ENCODE measurements around the gene ZNF91.

Gene ZNF91

DNA sequence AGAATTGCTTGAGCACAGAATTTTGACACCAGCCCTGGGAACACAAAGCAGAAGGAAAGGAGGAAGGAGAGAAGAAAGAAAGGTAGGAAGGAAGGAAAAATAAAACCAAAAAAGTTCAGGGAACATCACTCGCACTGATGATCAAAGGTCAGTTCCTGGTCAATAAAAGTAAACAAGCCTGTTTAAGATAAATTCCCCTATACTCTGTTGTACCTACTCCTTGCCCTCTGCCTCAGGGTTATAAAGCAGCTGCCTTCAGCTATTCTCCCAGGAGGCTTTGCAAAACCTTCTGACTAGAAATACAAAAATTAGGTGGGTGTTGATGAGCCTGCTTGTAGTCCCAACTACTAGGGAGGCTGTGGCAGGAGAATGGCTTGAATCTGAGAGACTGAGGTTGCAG, 14.9 kb upstream of the ZNF91 start:
- Histone ChIP-seq H3K27me3 (ENCODE audit: control insufficient read depth, insufficient read depth, low read length) (no peaks in the 10 kb centered on the region), H3K36me3 (ENCODE audit: control insufficient read depth, insufficient read depth, low read length) (peaks cover 25% of the 10 kb centered on the region), H3K9ac (ENCODE audit: low read depth, low read length) (no peak overlapping the region), H3K9me3 (ENCODE audit: control insufficient read depth, insufficient read depth, low read length) (no peaks in the 10 kb centered on the region), H3K4me3 (ENCODE audit: low read depth, low read length) (no peak overlapping the region), H3K4me1 (ENCODE audit: control insufficient read depth, insufficient read depth, low read length) (peaks cover 4% of the 10 kb centered on the region; the same call in 1 of the 2 replicates), H3K27ac (ENCODE audit: low read depth, low read length) (no peak overlapping the region)

DNA sequence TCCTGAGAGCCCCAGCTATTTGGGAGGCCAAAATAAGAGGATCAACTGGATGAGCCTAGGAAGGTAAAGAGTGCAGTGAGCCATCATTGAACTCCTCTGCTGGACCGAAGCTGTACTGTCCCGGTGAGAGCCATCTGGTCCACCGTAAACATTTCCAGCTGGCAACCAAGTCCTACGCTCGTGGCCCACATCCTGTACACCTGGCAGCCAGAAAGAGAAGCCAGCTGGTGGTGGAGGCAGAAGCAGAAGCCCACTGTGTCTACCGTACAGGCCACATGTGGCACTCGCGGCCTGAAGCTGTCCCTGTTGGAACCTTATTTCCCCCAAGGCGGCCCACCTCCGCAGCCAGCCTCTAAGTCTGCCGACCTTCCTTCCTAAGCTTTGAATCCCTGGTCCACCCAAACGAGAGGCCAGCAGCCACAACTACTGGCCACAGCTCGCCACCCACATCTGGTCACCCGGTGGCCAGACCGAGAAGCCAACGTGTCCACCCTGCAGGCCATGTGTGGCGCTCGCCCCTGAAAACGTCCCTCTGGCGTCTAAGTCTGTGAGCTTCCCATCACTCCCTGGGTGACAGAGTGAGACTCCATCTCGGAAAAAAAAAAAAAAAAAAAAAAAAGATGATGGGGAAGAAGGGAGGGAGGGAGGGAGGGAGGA, 14.2 kb upstream of the ZNF91 start:
- H3K4me1 ChIP-seq (ENCODE audit: control insufficient read depth, insufficient read depth, low read length): peaks cover 1% of the 10 kb centered on the region; the same call in 1 of the 2 replicates
- H3K27me3 ChIP-seq (ENCODE audit: control insufficient read depth, insufficient read depth, low read length): no peaks in the 10 kb centered on the region
- no peak overlapping the region for H3K9ac ChIP-seq (ENCODE audit: low read depth, low read length)
- no peak overlapping the region for H3K4me3 ChIP-seq (ENCODE audit: low read depth, low read length)
- H3K36me3 ChIP-seq (ENCODE audit: control insufficient read depth, insufficient read depth, low read length): peaks cover 32% of the 10 kb centered on the region
- no peak overlapping the region for H3K27ac ChIP-seq (ENCODE audit: low read depth, low read length)
- no peaks in the 10 kb centered on the region for H3K9me3 ChIP-seq (ENCODE audit: control insufficient read depth, insufficient read depth, low read length)

DNA sequence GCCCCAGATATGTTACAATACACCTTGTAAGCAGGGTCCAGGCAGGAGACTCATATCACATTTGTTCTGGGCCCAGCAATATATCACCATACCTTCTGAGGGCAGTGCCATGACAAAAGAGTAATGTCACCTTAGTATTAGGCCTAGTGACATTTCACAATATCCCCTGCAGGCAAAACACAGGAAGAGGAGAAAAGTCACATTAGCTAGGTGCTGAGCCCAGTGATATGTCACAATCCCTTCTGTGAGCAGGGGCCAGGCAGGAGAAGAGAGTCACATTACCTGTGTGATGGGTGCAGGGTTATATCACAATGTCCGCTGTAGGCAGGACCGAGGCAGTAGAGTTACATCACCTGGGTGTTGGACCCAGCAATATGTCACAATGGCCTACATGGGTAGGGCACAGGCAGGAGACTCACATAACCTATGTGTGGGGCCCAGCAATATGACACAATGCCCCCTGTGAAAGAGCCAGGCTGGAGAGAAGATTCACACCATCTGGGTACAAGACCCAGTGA, 12.4 kb upstream of the ZNF91 start:
- H3K27me3 ChIP-seq (ENCODE audit: control insufficient read depth, insufficient read depth, low read length): no peaks in the 10 kb centered on the region
- H3K27ac ChIP-seq (ENCODE audit: low read depth, low read length): no peak overlapping the region
- H3K4me1 ChIP-seq (ENCODE audit: control insufficient read depth, insufficient read depth, low read length): no peaks in the 10 kb centered on the region
- no peak overlapping the region for H3K4me3 ChIP-seq (ENCODE audit: low read depth, low read length)
- no peak overlapping the region for H3K9ac ChIP-seq (ENCODE audit: low read depth, low read length)
- no peaks in the 10 kb centered on the region for H3K9me3 ChIP-seq (ENCODE audit: control insufficient read depth, insufficient read depth, low read length)
- H3K36me3 ChIP-seq (ENCODE audit: control insufficient read depth, insufficient read depth, low read length): peaks cover 50% of the 10 kb centered on the region

DNA sequence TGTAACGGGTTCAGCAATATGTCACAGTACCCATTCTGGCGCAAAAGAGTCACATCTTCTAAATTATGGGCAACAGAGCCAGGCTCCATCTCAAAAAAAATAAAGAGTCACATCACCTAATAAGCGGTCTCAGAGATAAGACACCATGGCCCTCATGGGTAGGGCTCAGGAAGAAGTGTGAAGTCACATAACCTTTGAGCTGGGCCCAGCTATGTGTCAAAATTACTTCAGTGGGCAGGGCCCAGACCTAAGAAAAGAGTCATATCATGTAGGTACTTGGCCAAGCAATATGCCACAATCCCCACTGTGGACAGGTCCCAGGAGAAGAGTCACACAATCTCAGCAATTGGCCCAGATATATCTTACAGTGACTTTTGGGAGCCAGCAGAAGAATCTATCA, 11.4 kb upstream of the ZNF91 start:
- Histone ChIP-seq H3K27me3 (ENCODE audit: control insufficient read depth, insufficient read depth, low read length) (no peaks in the 10 kb centered on the region), H3K27ac (ENCODE audit: low read depth, low read length) (no peak overlapping the region), H3K9me3 (ENCODE audit: control insufficient read depth, insufficient read depth, low read length) (no peaks in the 10 kb centered on the region), H3K4me3 (ENCODE audit: low read depth, low read length) (no peak overlapping the region), H3K9ac (ENCODE audit: low read depth, low read length) (no peak overlapping the region), H3K36me3 (ENCODE audit: control insufficient read depth, insufficient read depth, low read length) (peaks cover 60% of the 10 kb centered on the region), H3K4me1 (ENCODE audit: control insufficient read depth, insufficient read depth, low read length) (no peaks in the 10 kb centered on the region)

DNA sequence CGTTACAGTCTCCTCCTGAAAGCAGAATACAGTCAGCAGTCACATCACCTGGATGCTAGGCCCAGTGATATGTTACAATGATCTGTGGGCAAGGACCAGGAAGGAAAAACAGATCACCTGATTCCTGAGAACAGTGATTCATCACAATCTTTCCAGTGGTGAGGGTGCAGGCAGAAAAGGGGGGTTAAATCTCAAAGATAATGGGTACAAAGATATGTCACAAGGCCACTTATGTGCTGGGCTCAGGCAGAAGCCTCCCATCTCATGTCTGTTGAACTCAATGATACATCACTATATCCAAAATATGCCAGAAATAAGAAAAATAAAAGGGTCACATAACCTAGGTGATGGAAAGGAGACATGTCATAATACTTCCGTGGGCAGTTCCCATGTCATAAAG, 10.8 kb upstream of the ZNF91 start:
- no peak overlapping the region for H3K9ac ChIP-seq (ENCODE audit: low read depth, low read length)
- no peak overlapping the region for H3K27ac ChIP-seq (ENCODE audit: low read depth, low read length)
- no peak overlapping the region for H3K4me3 ChIP-seq (ENCODE audit: low read depth, low read length)
- peaks cover 66% of the 10 kb centered on the region for H3K36me3 ChIP-seq (ENCODE audit: control insufficient read depth, insufficient read depth, low read length)
- no peaks in the 10 kb centered on the region for H3K4me1 ChIP-seq (ENCODE audit: control insufficient read depth, insufficient read depth, low read length)
- H3K9me3 ChIP-seq (ENCODE audit: control insufficient read depth, insufficient read depth, low read length): no peaks in the 10 kb centered on the region
- H3K27me3 ChIP-seq (ENCODE audit: control insufficient read depth, insufficient read depth, low read length): no peaks in the 10 kb centered on the region

DNA sequence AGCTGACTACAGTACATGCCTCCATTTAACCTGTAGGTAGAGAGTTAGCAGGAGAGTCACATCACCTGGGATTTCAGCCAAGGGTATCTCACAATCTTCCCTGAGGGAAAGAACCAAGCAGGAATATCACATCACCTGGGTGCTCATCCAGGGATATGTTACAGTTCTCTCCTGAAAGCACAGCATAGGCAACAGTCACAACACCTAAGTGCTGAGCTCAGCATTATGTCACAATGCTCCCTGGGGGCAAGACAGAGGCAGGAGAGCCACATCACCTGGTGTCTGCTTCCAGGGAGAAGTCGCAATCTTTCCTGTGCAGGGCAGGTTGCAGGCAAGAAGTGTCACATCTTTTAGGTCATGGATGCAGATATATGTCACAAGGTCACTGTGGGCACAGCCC, 9.4 kb upstream of the ZNF91 start:
- Histone ChIP-seq H3K27me3 (ENCODE audit: control insufficient read depth, insufficient read depth, low read length) (no peaks in the 10 kb centered on the region), H3K4me1 (ENCODE audit: control insufficient read depth, insufficient read depth, low read length) (no peaks in the 10 kb centered on the region), H3K9ac (ENCODE audit: low read depth, low read length) (no peak overlapping the region), H3K9me3 (ENCODE audit: control insufficient read depth, insufficient read depth, low read length) (no peaks in the 10 kb centered on the region), H3K4me3 (ENCODE audit: low read depth, low read length) (no peak overlapping the region), H3K27ac (ENCODE audit: low read depth, low read length) (no peak overlapping the region), H3K36me3 (ENCODE audit: control insufficient read depth, insufficient read depth, low read length) (peaks cover 80% of the 10 kb centered on the region)

DNA sequence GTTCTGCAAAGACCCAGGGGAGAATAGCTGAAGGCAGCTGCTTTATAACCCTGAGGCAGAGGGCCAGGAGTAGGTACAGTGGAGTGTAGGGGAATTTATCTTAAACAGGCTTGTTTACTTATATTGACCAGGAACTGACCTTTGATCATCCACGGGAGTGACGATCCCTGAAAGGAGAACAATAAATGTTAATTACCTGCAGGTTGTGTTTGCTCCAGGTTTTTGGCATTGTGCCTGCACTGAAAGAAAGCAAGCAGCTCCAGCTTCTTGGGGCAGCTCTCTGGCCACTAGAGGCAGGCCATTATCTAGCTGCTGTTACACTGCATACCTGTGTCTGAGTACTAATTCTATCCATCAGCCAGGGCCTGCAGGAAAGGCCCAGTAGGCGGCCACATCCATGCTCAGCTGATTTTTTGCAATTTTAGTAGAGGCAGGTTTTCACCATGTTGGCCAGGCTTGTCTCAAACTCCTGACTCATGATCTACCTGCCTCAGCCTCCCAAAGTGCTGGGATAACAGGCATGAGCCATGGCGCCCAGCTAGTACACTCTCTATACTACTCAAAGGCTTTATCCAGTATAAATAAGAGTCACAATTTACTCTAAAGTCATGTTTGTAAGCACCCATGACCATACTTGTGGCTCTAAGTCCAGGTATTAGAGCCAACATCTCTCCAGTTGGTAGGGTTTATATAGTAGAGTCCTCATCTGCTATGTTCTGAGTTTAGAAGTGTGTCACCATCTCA, 8.5 kb upstream of the ZNF91 start:
- no peaks in the 10 kb centered on the region for H3K9me3 ChIP-seq (ENCODE audit: control insufficient read depth, insufficient read depth, low read length)
- H3K27ac ChIP-seq (ENCODE audit: low read depth, low read length): no peak overlapping the region
- H3K4me1 ChIP-seq (ENCODE audit: control insufficient read depth, insufficient read depth, low read length): no peaks in the 10 kb centered on the region
- no peaks in the 10 kb centered on the region for H3K27me3 ChIP-seq (ENCODE audit: control insufficient read depth, insufficient read depth, low read length)
- H3K9ac ChIP-seq (ENCODE audit: low read depth, low read length): no peak overlapping the region
- peaks cover 89% of the 10 kb centered on the region for H3K36me3 ChIP-seq (ENCODE audit: control insufficient read depth, insufficient read depth, low read length)
- no peak overlapping the region for H3K4me3 ChIP-seq (ENCODE audit: low read depth, low read length)

DNA sequence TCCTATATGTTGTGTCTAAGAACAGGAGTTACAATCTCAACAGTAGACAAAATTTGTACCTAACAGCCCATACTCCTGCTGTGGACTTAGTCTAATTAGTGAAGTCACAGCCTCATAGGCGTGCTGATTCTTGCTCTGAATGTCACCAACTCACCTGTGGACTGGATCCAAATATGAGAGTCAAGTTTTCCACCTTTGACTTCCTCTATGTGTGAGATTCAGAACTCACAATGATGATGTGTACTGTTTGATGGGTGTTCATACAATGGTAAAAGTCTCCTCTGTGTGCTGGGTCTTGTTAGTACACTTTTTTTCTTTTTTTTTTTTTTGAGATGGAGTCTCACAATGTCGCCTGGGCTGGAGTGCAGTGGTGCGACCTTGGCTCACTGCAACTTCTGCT, 7.8 kb upstream of the ZNF91 start:
- no peak overlapping the region for H3K27ac ChIP-seq (ENCODE audit: low read depth, low read length)
- H3K36me3 ChIP-seq (ENCODE audit: control insufficient read depth, insufficient read depth, low read length): peaks cover 91% of the 10 kb centered on the region
- no peaks in the 10 kb centered on the region for H3K9me3 ChIP-seq (ENCODE audit: control insufficient read depth, insufficient read depth, low read length)
- no peak overlapping the region for H3K4me3 ChIP-seq (ENCODE audit: low read depth, low read length)
- H3K4me1 ChIP-seq (ENCODE audit: control insufficient read depth, insufficient read depth, low read length): no peaks in the 10 kb centered on the region
- H3K9ac ChIP-seq (ENCODE audit: low read depth, low read length): no peak overlapping the region
- H3K27me3 ChIP-seq (ENCODE audit: control insufficient read depth, insufficient read depth, low read length): no peaks in the 10 kb centered on the region

DNA sequence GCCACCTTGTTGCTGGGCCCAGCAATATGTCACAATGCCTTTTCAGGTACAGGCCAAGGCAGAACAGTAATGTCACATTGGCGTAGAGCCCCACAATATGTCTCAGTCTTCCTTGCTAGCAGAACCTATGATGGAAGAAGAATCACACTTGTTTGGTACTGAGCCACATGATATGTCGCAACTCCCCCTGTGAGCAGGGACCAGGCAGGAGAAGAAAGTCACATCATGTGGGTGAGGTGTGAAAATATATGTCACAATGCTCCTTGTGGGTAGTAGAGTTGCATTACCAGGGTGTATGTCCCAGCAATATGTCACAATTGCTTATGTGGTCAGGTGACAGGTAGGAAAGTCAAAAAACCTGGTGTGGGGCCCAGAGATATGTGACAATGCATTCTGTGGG, 7.1 kb upstream of the ZNF91 start:
- H3K9ac ChIP-seq (ENCODE audit: low read depth, low read length): no peak overlapping the region
- H3K27ac ChIP-seq (ENCODE audit: low read depth, low read length): no peak overlapping the region
- H3K4me1 ChIP-seq (ENCODE audit: control insufficient read depth, insufficient read depth, low read length): no peaks in the 10 kb centered on the region
- peaks cover 85% of the 10 kb centered on the region for H3K36me3 ChIP-seq (ENCODE audit: control insufficient read depth, insufficient read depth, low read length)
- no peak overlapping the region for H3K4me3 ChIP-seq (ENCODE audit: low read depth, low read length)
- H3K27me3 ChIP-seq (ENCODE audit: control insufficient read depth, insufficient read depth, low read length): no peaks in the 10 kb centered on the region
- no peaks in the 10 kb centered on the region for H3K9me3 ChIP-seq (ENCODE audit: control insufficient read depth, insufficient read depth, low read length)

DNA sequence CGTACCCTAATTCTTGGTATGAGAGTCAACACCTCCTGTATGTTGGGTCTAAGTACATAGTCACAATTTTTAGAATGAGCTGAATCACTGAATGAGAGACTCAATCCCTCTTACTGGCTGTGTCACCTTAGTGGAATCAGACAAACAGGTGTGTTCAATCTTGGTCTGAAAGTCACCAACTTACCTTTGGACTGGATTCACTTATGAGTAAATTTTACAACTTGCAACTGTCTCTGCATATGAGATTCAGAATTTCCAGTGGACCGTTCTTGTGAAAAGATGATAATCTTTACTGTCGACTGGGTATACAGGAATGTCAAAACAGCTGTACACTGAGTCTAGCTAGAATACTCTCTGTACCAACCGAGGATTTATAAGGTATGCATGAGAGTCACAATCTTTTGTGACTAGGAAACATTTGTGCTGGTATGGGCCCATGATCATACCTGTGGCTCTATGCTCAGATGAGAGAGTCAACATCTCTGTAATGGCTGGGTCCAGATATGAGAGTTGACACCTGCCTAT, 5.9 kb upstream of the ZNF91 start:
- H3K36me3 ChIP-seq (ENCODE audit: control insufficient read depth, insufficient read depth, low read length): peaks cover 76% of the 10 kb centered on the region
- H3K4me3 ChIP-seq (ENCODE audit: low read depth, low read length): no peak overlapping the region
- no peak overlapping the region for H3K9ac ChIP-seq (ENCODE audit: low read depth, low read length)
- no peaks in the 10 kb centered on the region for H3K27me3 ChIP-seq (ENCODE audit: control insufficient read depth, insufficient read depth, low read length)
- no peaks in the 10 kb centered on the region for H3K9me3 ChIP-seq (ENCODE audit: control insufficient read depth, insufficient read depth, low read length)
- no peaks in the 10 kb centered on the region for H3K4me1 ChIP-seq (ENCODE audit: control insufficient read depth, insufficient read depth, low read length)
- no peak overlapping the region for H3K27ac ChIP-seq (ENCODE audit: low read depth, low read length)

DNA sequence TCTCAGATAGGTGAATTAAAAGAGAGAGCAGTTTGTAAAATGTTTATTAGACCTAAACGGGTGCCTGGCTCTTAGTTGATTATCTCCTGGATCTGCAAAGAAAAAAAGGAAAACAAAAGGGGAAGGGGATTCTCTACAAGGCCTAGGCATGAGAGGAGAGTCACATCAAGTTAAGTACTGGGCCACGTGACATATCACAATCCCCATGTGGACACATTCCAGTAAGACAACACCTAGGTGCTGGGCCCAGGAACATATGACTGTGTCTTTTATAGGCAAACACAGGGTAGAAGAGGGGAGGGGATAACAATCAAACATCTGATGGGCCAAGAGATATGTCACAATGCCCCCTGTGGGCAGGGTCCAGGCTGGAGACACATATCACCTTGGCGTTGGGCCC, 4.2 kb upstream of the ZNF91 start:
- Histone ChIP-seq H3K4me3 (ENCODE audit: low read depth, low read length) (no peak overlapping the region), H3K4me1 (ENCODE audit: control insufficient read depth, insufficient read depth, low read length) (no peaks in the 10 kb centered on the region), H3K9me3 (ENCODE audit: control insufficient read depth, insufficient read depth, low read length) (no peaks in the 10 kb centered on the region), H3K9ac (ENCODE audit: low read depth, low read length) (no peak overlapping the region), H3K36me3 (ENCODE audit: control insufficient read depth, insufficient read depth, low read length) (peaks cover 59% of the 10 kb centered on the region), H3K27me3 (ENCODE audit: control insufficient read depth, insufficient read depth, low read length) (no peaks in the 10 kb centered on the region), H3K27ac (ENCODE audit: low read depth, low read length) (no peak overlapping the region)

All from HUES48 (cell line).